Esophagus squamous epithelium (tissue), 5 donors: Measurements from ENCODE around the gene RCHY1. TPM values are rescaled to one million over a fixed set of nuclear protein-coding genes. Genes with fewer than 3 reads are reported as not detected.
A peak's percentile ranks its signal among the peaks of the same experiment; 100 is the strongest.
"Not testable (repeated sequence)": the region's sequence is repeated elsewhere in the genome, so short reads cannot be mapped to it uniquely, and the experiment has no call there.

ENCODE experiments used
- DNase-seq: peaks from one replicate; lab custom pipeline; 2025; lab: John Stamatoyannopoulos, UW
- H3K27ac ChIP-seq, 4 donors: fragments of 200-600 bp; sonication (generic); one replicate each; pipeline ENCODE4 v1.5.1; 2016 to 2019; ENCODE audit warnings: mild to moderate bottlenecking in 1 of 4
- H3K27me3 ChIP-seq, 4 donors: fragments of 200-600 bp; sonication (generic); 1 replicate in 3 of 4; 2 replicates in 1 of 4; pipeline versions ENCODE4 v1.5.1 to v1.6.0; 2017 to 2021; ENCODE audit warnings: antibody characterized with exemption in 1 of 4
- H3K36me3 ChIP-seq, 3 donors: fragments of 200-600 bp; sonication (generic); one replicate each; pipeline ENCODE4 v1.5.1; 2016 to 2019
- H3K4me1 ChIP-seq, 3 donors: fragments of 200-600 bp; sonication (generic); one replicate each; pipeline ENCODE4 v1.5.1; 2017 to 2019
- H3K4me3 ChIP-seq, 4 donors: fragments of 200-600 bp; sonication (generic); 1 replicate in 3 of 4; 2 replicates in 1 of 4; pipeline ENCODE4 v1.5.1; 2016 to 2019; ENCODE audit warnings: mild to moderate bottlenecking in 2 of 4, moderate library complexity in 1 of 4
- H3K9me3 ChIP-seq, 3 donors: fragments of 200-600 bp; sonication (generic); one replicate each; pipeline ENCODE4 v1.5.1; 2016 to 2019
- POLR2A ChIP-seq, 4 donors: fragments of 450-650 bp; IDR thresholded peaks; one replicate each; pipeline ENCODE4 v1.6.1; 2017; ENCODE audit warnings: antibody characterized with exemption in 4 of 4, mild to moderate bottlenecking in 4 of 4, moderate library complexity in 3 of 4
- WGBS, 2 donors: methylation state at CpG; one replicate each; pipeline ENCODE4 v1.1.5; 2018; 5-methylcytosine and 5-hydroxymethylcytosine counted together
- intact Hi-C: fragments of 100-400 bp; cut with DNase I; formaldehyde crosslinking; loops from one replicate; pipeline ENCODE4 v1.15.0; 2022
- total RNA-seq, 4 donors: library from RNA; depleted of rRNA; stranded (reverse); fragments of >200 nt; gene quantifications; one replicate each; pipeline ENCODE4 v1.1.0, GENCODE V29; 2016
- TF ChIP-seq, protein P1 (sequence below), 6 experiments: fragments of 450-650 bp in 4 of 6; fragments of 200-600 bp in 2 of 6; sonication (generic) in 2 of 6; IDR thresholded peaks; one replicate each; pipeline ENCODE4 v1.5.1; 2016 to 2019; ENCODE audit warnings: antibody characterized with exemption in 6 of 6, mild to moderate bottlenecking in 4 of 6, moderate library complexity in 4 of 6
- donor health status: DM: yes; HTN: yes; CAD: no.

Gene RCHY1
- total RNA-seq, 4 donors from 2014 or later, result 11.6 to 27.5 (median 15.1) TPM

GRCh38 chr4:75513526-75514130 is 575 bp downstream of the RCHY1 start:
- intact Hi-C loops, result no loop called here

DNA sequence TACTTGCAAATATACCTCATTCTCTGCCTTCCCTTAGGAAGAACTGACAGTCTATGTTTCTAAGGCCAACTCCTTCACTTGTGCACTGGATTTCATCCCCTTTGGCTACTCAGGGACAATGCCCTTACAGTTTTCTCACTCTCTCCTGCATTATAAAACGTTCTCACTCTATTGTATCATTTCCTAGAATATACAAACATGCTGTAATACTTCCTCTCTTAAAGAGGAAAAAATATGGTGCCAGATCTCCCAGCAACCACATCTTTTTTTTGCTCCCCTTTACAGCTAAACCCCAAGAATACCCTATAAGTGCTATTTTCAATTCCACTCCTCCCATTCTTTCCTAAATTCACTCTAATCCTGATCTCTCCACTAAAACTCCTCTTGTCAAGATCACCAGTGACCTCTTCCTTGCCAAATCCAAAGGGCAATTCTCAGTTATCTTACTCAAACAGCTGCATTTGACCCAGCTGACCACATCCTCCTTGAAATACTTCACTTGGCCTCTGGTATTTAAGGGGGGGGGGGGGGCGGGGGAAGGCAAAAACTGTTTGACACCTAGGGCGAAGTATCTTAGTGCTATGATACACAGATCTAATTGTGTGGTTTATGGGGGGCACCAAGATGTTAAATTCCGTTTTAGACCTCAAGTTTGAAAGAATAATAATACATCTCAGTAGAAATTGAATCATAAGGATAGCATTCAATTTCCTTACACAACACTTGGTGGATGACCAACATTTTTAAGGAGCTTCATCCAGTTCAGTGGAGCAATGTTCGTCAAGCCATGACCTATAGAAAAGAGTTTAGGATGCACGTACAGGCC is 1.6 kb downstream of the RCHY1 start:
- Histone ChIP-seq H3K9me3 (no peaks in the 10 kb centered on the region), H3K4me1 (peaks cover 12 to 62% (median 21%) of the 10 kb centered on the region in 3 donors), H3K36me3 (peaks cover 0 to 24% (median 5%) of the 10 kb centered on the region in 3 donors), H3K27ac (peak overlapping the region; percentile 46 to 98 (median 88)), H3K4me3 (peak overlapping the region; percentile 47 to 90 (median 82)), H3K27me3 (no peaks in the 10 kb centered on the region)
- no peak for DNase-seq
- TF ChIP-seq POLR2A (IDR thresholded peaks at IDR 0.05), result no peak
- TF ChIP-seq, protein P1, sequence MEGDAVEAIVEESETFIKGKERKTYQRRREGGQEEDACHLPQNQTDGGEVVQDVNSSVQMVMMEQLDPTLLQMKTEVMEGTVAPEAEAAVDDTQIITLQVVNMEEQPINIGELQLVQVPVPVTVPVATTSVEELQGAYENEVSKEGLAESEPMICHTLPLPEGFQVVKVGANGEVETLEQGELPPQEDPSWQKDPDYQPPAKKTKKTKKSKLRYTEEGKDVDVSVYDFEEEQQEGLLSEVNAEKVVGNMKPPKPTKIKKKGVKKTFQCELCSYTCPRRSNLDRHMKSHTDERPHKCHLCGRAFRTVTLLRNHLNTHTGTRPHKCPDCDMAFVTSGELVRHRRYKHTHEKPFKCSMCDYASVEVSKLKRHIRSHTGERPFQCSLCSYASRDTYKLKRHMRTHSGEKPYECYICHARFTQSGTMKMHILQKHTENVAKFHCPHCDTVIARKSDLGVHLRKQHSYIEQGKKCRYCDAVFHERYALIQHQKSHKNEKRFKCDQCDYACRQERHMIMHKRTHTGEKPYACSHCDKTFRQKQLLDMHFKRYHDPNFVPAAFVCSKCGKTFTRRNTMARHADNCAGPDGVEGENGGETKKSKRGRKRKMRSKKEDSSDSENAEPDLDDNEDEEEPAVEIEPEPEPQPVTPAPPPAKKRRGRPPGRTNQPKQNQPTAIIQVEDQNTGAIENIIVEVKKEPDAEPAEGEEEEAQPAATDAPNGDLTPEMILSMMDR (IDR thresholded peaks at IDR 0.05), result no peak
- intact Hi-C loops, result no loop called here
- WGBS, 2 donors, result 28 to 33% methylated on average over 5 to 6 of the region's 6 CpGs

More at GRCh38 chr4:75513526-75514130, 575 bp downstream of the RCHY1 start:
- H3K4me3 ChIP-seq, result peak overlapping the region; percentile 47 to 90 (median 82)
- 1% methylated on average over 9 to 12 of the region's 12 CpGs for WGBS, 2 donors
- peak overlapping the region; percentile 84 to 99 (median 94) for H3K27ac ChIP-seq
- TF ChIP-seq, protein P1 (IDR thresholded peaks at IDR 0.05), result no peak
- H3K9me3 ChIP-seq, result no peaks in the 10 kb centered on the region
- peaks cover 0 to 22% (median 9%) of the 10 kb centered on the region in 3 donors for H3K36me3 ChIP-seq
- H3K27me3 ChIP-seq, result no peaks in the 10 kb centered on the region
- DNase-seq, result no peak
- peaks cover 12 to 66% (median 21%) of the 10 kb centered on the region in 3 donors for H3K4me1 ChIP-seq

DNA sequence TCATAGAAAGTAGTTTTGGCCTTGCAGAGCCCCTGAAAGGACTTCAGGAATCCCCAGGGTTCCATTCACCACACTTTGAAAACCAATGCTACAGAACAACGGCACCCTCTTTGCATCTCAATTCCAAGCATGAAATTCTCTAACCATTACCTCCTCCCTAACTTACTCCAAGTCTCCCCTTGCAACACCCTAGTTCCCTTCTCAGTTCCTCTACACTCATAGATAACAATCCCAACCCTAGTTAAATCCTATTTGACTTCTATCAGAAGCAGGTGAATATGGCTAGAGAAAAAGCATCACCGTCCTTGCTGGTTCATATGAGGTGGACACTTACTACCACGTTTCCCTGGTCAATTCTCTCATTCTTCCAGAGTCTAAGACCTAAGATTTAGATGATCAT is 2.4 kb downstream of the RCHY1 start:
- peak overlapping the region in 3 of 4 donors; percentile 46 to 98 (median 91) for H3K27ac ChIP-seq
- WGBS, 2 donors, result 51 to 61% methylated on average over 3 of the region's 3 CpGs
- H3K9me3 ChIP-seq, result no peaks in the 10 kb centered on the region
- intact Hi-C loops, result no loop called here
- H3K4me1 ChIP-seq, result peaks cover 12 to 62% (median 21%) of the 10 kb centered on the region in 3 donors
- H3K27me3 ChIP-seq, result no peaks in the 10 kb centered on the region
- DNase-seq, result no peak
- H3K36me3 ChIP-seq, result peaks cover 0 to 24% (median 0%) of the 10 kb centered on the region in 3 donors
- TF ChIP-seq POLR2A (IDR thresholded peaks at IDR 0.05), result no peak
- TF ChIP-seq, protein P1 (IDR thresholded peaks at IDR 0.05), result no peak
- peak overlapping the region in 2 of 4 donors; percentile 77 to 90 for H3K4me3 ChIP-seq

- H3K27me3 ChIP-seq, DNase-seq, H3K9me3 ChIP-seq, H3K27ac ChIP-seq, H3K4me3 ChIP-seq, intact Hi-C loops: not testable (repeated sequence)
- WGBS, 2 donors, result 84 to 89% methylated on average over 4 of the region's 4 CpGs
- Histone ChIP-seq H3K4me1 (peaks cover 12 to 45% (median 18%) of the 10 kb centered on the region in 3 donors), H3K36me3 (peaks cover 0 to 43% (median 0%) of the 10 kb centered on the region in 3 donors)
Observed at GRCh38 chr4:75509592-75509991, 4.6 kb downstream of the RCHY1 start.

- intact Hi-C loops, result no loop called here
- no peak overlapping the region for H3K4me3 ChIP-seq
- no peak for DNase-seq
- H3K36me3 ChIP-seq, result peaks cover 0 to 82% (median 3%) of the 10 kb centered on the region in 3 donors
- no peaks in the 10 kb centered on the region for H3K27me3 ChIP-seq
- WGBS, 2 donors, result 90% methylated on average over 2 of the region's 2 CpGs
- TF ChIP-seq, protein P1 (IDR thresholded peaks at IDR 0.05), result no peak
- no peak for TF ChIP-seq POLR2A (IDR thresholded peaks at IDR 0.05)
- H3K9me3 ChIP-seq, result no peaks in the 10 kb centered on the region
- H3K27ac ChIP-seq, result no peak overlapping the region
- peaks cover 0 to 16% (median 0%) of the 10 kb centered on the region in 3 donors for H3K4me1 ChIP-seq
Observed at GRCh38 chr4:75505630-75506029, 8.6 kb downstream of the RCHY1 start.
